ENCODE data around the gene ZNF17.

DNA sequence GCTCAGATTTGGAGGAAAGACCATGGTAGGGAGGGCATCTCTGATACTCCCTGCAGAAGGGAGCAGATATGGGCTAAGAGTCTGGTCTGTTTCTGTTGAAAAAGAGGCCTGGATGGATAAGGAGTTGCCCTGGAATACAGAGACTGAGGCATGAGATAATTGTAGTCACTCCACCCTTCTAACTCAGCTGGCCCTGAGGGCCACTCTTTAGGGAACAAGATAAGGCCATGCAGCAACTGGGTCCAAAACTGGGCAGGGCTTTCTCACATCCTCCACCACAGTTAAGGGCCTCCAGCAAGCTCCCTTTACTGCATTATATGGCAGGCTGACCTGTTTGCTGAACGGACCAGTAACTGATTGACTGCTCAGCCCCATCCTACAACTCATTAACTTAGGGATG, 25.5 kb downstream of the ZNF17 start:
- TF ChIP-seq POLR2A (IDR thresholded peaks at IDR 0.05; ENCODE audit: low read length) (no peak), EP300 (IDR thresholded peaks at IDR 0.05) (no peak), SMC3 (IDR thresholded peaks at IDR 0.05) (no peak), ESRRA (IDR thresholded peaks at IDR 0.05; ENCODE audit: borderline replicate concordance, low read length) (no peak), HDAC2 (IDR thresholded peaks at IDR 0.05) (no peak), MAZ (IDR thresholded peaks at IDR 0.05; ENCODE audit: borderline replicate concordance, low read depth, low read length) (no peak), CHD2 (IDR thresholded peaks at IDR 0.05; ENCODE audit: low read length, partially characterized antibody) (no peak), MAFK (IDR thresholded peaks at IDR 0.05; ENCODE audit: partially characterized antibody) (no peak)
- TF ChIP-seq, protein P1, sequence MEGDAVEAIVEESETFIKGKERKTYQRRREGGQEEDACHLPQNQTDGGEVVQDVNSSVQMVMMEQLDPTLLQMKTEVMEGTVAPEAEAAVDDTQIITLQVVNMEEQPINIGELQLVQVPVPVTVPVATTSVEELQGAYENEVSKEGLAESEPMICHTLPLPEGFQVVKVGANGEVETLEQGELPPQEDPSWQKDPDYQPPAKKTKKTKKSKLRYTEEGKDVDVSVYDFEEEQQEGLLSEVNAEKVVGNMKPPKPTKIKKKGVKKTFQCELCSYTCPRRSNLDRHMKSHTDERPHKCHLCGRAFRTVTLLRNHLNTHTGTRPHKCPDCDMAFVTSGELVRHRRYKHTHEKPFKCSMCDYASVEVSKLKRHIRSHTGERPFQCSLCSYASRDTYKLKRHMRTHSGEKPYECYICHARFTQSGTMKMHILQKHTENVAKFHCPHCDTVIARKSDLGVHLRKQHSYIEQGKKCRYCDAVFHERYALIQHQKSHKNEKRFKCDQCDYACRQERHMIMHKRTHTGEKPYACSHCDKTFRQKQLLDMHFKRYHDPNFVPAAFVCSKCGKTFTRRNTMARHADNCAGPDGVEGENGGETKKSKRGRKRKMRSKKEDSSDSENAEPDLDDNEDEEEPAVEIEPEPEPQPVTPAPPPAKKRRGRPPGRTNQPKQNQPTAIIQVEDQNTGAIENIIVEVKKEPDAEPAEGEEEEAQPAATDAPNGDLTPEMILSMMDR (IDR thresholded peaks at IDR 0.05) = no peak
- TF ChIP-seq, protein P2, sequence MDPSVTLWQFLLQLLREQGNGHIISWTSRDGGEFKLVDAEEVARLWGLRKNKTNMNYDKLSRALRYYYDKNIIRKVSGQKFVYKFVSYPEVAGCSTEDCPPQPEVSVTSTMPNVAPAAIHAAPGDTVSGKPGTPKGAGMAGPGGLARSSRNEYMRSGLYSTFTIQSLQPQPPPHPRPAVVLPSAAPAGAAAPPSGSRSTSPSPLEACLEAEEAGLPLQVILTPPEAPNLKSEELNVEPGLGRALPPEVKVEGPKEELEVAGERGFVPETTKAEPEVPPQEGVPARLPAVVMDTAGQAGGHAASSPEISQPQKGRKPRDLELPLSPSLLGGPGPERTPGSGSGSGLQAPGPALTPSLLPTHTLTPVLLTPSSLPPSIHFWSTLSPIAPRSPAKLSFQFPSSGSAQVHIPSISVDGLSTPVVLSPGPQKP (IDR thresholded peaks at IDR 0.05; ENCODE audit: low read depth, low read length) = no peak
- TF ChIP-seq, protein P3, sequence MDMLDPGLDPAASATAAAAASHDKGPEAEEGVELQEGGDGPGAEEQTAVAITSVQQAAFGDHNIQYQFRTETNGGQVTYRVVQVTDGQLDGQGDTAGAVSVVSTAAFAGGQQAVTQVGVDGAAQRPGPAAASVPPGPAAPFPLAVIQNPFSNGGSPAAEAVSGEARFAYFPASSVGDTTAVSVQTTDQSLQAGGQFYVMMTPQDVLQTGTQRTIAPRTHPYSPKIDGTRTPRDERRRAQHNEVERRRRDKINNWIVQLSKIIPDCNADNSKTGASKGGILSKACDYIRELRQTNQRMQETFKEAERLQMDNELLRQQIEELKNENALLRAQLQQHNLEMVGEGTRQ (IDR thresholded peaks at IDR 0.05) = no peak
- TF ChIP-seq, protein P4, sequence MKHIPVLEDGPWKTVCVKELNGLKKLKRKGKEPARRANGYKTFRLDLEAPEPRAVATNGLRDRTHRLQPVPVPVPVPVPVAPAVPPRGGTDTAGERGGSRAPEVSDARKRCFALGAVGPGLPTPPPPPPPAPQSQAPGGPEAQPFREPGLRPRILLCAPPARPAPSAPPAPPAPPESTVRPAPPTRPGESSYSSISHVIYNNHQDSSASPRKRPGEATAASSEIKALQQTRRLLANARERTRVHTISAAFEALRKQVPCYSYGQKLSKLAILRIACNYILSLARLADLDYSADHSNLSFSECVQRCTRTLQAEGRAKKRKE (CRISPR knock-in tag; IDR thresholded peaks at IDR 0.05; ENCODE audit: low read depth) = no peak
